ENCODE measurements around the gene CRACDL. TPM values are rescaled to one million over a fixed set of nuclear protein-coding genes. Genes with fewer than 3 reads are reported as not detected.

Gene CRACDL
- total RNA-seq, 1 donor from 2014 or later, result 17.8 TPM

DNA sequence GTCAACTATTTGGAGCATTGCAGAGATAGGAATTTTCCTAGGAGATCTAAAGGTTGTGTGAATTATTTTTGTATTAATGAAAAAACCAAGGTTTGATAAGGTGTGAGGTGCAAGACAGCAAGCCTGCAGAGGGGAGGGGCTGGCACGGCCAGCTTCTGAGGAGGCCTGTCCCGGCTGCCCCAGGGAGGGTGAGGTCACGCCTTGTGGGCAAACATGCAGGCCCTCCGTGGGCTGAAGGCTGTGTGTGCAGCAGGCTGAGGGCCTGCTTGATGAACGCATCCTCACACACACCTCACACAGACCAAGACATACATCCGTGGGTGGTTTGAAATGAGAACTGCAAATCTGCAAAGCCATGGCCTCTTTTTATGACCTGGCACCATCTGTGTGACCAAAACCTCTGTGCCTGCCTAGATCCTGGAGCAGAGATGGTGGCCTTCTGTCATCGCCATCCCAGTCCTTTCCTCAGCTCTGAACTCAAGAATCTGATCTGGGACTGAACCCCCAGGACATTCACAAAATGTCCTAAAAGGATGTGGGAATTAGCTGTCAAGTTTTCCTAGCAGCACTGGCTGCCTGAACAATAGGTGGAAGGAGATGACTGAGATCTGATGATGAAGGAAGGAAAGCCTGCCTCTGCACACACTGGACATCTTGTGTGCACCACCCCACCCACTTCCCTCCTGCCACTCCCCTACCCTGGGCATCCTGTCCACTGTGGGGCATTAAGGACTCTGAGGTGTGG is 102.7 kb downstream of the CRACDL start:
- TF ChIP-seq, protein P1, sequence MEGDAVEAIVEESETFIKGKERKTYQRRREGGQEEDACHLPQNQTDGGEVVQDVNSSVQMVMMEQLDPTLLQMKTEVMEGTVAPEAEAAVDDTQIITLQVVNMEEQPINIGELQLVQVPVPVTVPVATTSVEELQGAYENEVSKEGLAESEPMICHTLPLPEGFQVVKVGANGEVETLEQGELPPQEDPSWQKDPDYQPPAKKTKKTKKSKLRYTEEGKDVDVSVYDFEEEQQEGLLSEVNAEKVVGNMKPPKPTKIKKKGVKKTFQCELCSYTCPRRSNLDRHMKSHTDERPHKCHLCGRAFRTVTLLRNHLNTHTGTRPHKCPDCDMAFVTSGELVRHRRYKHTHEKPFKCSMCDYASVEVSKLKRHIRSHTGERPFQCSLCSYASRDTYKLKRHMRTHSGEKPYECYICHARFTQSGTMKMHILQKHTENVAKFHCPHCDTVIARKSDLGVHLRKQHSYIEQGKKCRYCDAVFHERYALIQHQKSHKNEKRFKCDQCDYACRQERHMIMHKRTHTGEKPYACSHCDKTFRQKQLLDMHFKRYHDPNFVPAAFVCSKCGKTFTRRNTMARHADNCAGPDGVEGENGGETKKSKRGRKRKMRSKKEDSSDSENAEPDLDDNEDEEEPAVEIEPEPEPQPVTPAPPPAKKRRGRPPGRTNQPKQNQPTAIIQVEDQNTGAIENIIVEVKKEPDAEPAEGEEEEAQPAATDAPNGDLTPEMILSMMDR (IDR thresholded peaks at IDR 0.05), result no peak
- no peaks in the 10 kb centered on the region for H3K27me3 ChIP-seq (ENCODE audit: low read depth)
- H3K27ac ChIP-seq, result peak overlapping the region; percentile 72
- no peak overlapping the region for H3K4me3 ChIP-seq
- no peak for DNase-seq
- no peaks in the 10 kb centered on the region for H3K36me3 ChIP-seq
- ATAC-seq, result peak; percentile 72 to 73
- peaks cover 37% of the 10 kb centered on the region for H3K4me1 ChIP-seq
- intact Hi-C loops (cut with DNase I), result no loop called here
- no peaks in the 10 kb centered on the region for H3K9me3 ChIP-seq

DNA sequence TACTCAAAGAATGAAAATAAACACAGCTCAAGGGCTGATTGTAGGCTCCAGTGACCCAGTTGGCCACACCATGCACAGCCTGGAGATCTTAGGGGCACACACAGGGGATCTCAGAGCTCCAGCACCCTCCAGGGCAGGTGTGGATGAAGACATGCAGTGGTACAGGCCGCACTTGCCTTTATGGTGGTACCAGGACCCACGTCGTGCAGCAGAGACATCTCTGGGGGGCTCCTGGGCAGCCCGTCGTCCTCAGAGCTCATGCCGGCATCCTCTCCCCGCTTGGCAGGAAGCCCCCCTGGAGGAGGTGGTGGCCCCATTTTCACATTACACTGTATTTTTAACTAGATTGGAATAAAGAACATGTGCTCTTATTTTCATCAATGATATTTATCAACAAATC is 103.9 kb downstream of the CRACDL start:
- intact Hi-C loops (cut with DNase I), result no loop called here
- no peak for ATAC-seq
- TF ChIP-seq, protein P1 (IDR thresholded peaks at IDR 0.05), result no peak
- no peaks in the 10 kb centered on the region for H3K36me3 ChIP-seq
- peaks cover 37% of the 10 kb centered on the region for H3K4me1 ChIP-seq
- peak overlapping the region; percentile 72 for H3K27ac ChIP-seq
- no peaks in the 10 kb centered on the region for H3K27me3 ChIP-seq (ENCODE audit: low read depth)
- H3K4me3 ChIP-seq, result no peak overlapping the region
- no peaks in the 10 kb centered on the region for H3K9me3 ChIP-seq
- DNase-seq, result no peak

DNA sequence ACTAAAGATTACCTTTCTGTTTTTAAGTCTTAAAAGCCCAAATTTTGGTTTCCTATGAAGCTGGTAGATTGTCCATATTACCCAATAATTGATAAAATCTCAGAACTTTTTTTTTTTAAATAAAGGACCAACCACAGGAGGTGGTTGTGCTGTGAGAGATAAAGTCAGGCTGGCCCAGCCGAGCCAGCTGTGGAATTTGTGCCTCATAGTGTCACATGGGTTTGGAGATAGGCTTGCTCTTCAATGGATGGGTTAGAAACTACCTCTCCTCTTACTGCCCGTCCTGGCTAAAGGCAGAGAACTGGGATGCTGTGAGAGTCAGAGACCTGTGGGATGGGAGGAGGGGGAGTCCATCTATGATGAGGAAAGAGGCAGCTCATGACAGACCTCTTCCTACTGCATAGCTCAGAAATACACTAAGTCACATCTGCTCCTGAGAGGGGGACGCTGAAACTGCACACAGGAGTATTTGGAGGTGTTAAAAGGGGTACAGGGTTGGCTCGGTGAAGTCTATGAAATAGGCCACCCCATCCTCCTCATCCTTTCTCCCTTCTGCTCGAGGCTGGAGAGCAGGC is 105.4 kb downstream of the CRACDL start:
- Histone ChIP-seq H3K27me3 (ENCODE audit: low read depth) (no peaks in the 10 kb centered on the region), H3K27ac (no peak overlapping the region), H3K4me1 (peaks cover 37% of the 10 kb centered on the region), H3K9me3 (no peaks in the 10 kb centered on the region), H3K4me3 (no peak overlapping the region), H3K36me3 (no peaks in the 10 kb centered on the region)
- intact Hi-C loops (cut with DNase I), result no loop called here
- no peak for ATAC-seq
- no peak for DNase-seq
- TF ChIP-seq, protein P1 (IDR thresholded peaks at IDR 0.05), result no peak

- intact Hi-C loops (cut with DNase I), result no loop called here
- ATAC-seq (no peak), DNase-seq (no peak)
- H3K9me3 ChIP-seq, result no peaks in the 10 kb centered on the region
- TF ChIP-seq, protein P1 (IDR thresholded peaks at IDR 0.05), result no peak
- no peaks in the 10 kb centered on the region for H3K36me3 ChIP-seq
- H3K4me1 ChIP-seq, result peaks cover 43% of the 10 kb centered on the region
- H3K4me3 ChIP-seq, result no peak overlapping the region
- no peaks in the 10 kb centered on the region for H3K27me3 ChIP-seq (ENCODE audit: low read depth)
- H3K27ac ChIP-seq, result no peak overlapping the region
Measured at GRCh38 chr2:98829581-98830270, 106.3 kb downstream of the CRACDL start.

DNA sequence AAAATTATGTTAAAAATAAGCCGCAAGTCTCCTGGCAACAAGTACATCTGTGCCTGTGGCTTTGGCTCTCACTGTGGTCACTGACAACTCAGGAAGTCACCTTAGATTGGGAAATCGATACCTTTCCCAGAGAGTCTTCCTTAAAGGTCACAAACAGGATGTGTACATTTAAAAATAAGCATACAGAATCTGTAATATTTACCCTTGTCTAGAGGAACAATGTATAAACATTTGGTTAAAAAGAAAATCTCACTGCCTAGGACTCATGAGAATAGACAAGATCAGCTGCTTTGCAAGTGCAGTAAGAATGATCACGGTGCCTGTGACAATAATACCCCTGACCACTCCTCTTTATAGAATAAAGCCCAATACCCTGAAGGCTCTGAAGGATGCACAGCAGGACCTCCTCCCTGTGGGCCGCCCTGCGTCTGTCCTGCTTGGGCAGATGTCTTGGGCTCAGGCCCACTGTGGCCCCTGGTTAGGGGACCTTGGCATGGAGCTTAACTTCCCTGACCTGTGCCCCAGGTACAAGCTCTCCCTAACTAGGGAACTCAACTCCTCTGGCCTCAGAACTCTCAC is 107.1 kb downstream of the CRACDL start:
- Histone ChIP-seq H3K4me3 (no peak overlapping the region), H3K4me1 (peaks cover 48% of the 10 kb centered on the region), H3K9me3 (no peaks in the 10 kb centered on the region), H3K27me3 (ENCODE audit: low read depth) (no peaks in the 10 kb centered on the region), H3K36me3 (no peaks in the 10 kb centered on the region), H3K27ac (no peak overlapping the region)
- intact Hi-C loops (cut with DNase I), result no loop called here
- TF ChIP-seq, protein P1 (IDR thresholded peaks at IDR 0.05), result no peak
- ATAC-seq, result no peak
- no peak for DNase-seq

Measured in lower lobe of right lung (tissue), 2 donors.